ENCODE results near the gene P2RX1. TPM values are rescaled to one million over a fixed set of nuclear protein-coding genes. Genes with fewer than 3 reads are reported as not detected.

Gene P2RX1
- total RNA-seq, 1 donor from 2014 or later = 0.47 TPM

GRCh38 chr17:3913531-3914311 lies 2.5 kb downstream of the P2RX1 start:
- H3K27me3 Mint-ChIP-seq = no peaks in the 10 kb centered on the region
- H3K9me3 Mint-ChIP-seq = no peaks in the 10 kb centered on the region
- no peak overlapping the region for H3K4me3 Mint-ChIP-seq
- H3K4me1 Mint-ChIP-seq = peaks cover 28% of the 10 kb centered on the region
- peak overlapping the region; percentile 25 for H3K27ac Mint-ChIP-seq
- intact Hi-C loops (cut with micrococcal nuclease) = loop anchor here (1.0 to 10.0 kb wide), 3 partner anchors 51 to 161 kb away; partner anchors contain the start of gene ATP2A3
- no peaks in the 10 kb centered on the region for H3K36me3 Mint-ChIP-seq (ENCODE audit: low read depth)
- peak; percentile 95 for DNase-seq

DNA sequence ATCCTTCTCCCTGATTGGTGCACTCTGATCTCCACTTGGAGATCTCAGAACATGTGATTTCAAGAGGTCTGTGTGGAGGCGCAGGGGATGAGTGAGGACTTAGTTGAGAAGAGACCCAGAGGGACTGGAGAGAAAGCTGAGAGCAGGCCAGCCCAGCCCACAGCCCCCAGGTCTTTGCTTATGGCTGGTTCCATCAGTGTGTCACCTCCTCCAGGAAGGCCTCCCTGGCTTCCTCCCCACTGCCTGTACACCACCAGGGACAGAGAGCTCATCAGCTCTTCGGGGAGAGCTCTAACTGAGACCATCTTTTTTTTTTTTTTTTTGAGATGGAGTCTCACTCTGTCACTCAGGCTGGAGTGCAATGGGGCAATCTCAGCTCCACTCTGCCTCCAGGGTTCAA lies 3.4 kb downstream of the P2RX1 start:
- H3K27me3 Mint-ChIP-seq = no peaks in the 10 kb centered on the region
- intact Hi-C loops (cut with micrococcal nuclease) = loop anchor here (10.0 kb wide), 1 partner anchor 162 kb away; no protein-coding TSS in a partner anchor
- H3K9me3 Mint-ChIP-seq = no peaks in the 10 kb centered on the region
- H3K4me3 Mint-ChIP-seq = no peak overlapping the region
- H3K27ac Mint-ChIP-seq = no peak overlapping the region
- no peaks in the 10 kb centered on the region for H3K36me3 Mint-ChIP-seq (ENCODE audit: low read depth)
- no peak for DNase-seq
- H3K4me1 Mint-ChIP-seq = peaks cover 28% of the 10 kb centered on the region

DNA sequence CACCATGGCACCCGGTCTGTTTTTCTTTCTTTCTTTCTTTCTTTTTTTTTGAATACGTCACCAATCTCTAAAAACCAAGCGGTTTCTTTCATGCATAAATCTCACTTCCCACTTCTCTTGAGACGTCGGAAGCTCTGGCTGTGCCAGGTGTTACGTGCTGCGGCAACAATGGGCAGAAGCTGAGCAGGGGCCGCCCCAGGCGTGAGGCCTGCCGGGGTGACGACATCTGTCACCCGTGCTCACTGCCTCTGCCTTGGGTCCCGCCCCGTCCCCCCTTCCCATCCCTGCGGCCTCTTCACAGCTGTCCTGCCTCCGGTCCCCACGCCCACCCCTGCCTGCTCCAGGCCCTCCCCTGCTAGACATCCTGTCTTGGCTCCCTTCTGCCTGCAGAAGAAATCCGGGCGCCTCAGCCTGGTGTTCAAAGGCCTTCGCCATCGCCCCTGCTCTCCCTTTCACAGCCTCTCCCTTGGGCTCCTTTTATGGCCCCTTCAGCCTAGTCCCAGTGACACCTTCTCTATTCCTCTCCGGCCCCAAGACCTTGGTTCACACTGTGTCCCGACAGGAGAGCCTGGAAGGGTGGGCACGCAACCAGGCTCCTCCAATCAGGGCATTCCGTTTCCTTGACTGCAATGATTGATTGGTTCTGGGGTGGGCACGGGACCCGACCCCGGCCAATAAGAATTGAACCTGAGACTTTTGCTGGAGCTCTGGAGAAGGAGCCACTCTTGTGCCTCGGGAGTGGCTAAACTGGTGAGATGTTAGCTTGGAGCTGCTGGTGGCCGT lies 4.8 kb downstream of the P2RX1 start:
- Mint-ChIP-seq H3K27me3 (no peaks in the 10 kb centered on the region), H3K4me3 (peak overlapping the region; percentile 56), H3K9me3 (no peaks in the 10 kb centered on the region), H3K4me1 (peaks cover 25% of the 10 kb centered on the region), H3K27ac (peak overlapping the region; percentile 90), H3K36me3 (ENCODE audit: low read depth) (no peaks in the 10 kb centered on the region)
- peak; percentile 86 for DNase-seq
- intact Hi-C loops (cut with micrococcal nuclease) = loop anchor here (2.0 to 10.0 kb wide), 2 partner anchors 19 to 163 kb away; partner anchors contain the start of gene CAMKK1

- Mint-ChIP-seq H3K4me1 (peaks cover 22% of the 10 kb centered on the region), H3K27ac (peak overlapping the region; percentile 90), H3K4me3 (peak overlapping the region; percentile 56), H3K27me3 (no peaks in the 10 kb centered on the region), H3K36me3 (ENCODE audit: low read depth) (no peaks in the 10 kb centered on the region), H3K9me3 (no peaks in the 10 kb centered on the region)
- intact Hi-C loops (cut with micrococcal nuclease) = loop anchor here (2.0 to 10.0 kb wide), 2 partner anchors 18 to 164 kb away; partner anchors contain the start of gene CAMKK1
- DNase-seq = no peak
These were observed 5.6 kb downstream of the P2RX1 start for GRCh38 chr17:3910420-3911270.

GRCh38 chr17:3909257-3909656 lies 7.0 kb downstream of the P2RX1 start:
- intact Hi-C loops (cut with micrococcal nuclease) = no loop called here
- Mint-ChIP-seq H3K9me3 (no peaks in the 10 kb centered on the region), H3K4me1 (peaks cover 18% of the 10 kb centered on the region), H3K4me3 (no peak overlapping the region), H3K36me3 (ENCODE audit: low read depth) (no peaks in the 10 kb centered on the region), H3K27ac (no peak overlapping the region), H3K27me3 (no peaks in the 10 kb centered on the region)
- no peak for DNase-seq

DNA sequence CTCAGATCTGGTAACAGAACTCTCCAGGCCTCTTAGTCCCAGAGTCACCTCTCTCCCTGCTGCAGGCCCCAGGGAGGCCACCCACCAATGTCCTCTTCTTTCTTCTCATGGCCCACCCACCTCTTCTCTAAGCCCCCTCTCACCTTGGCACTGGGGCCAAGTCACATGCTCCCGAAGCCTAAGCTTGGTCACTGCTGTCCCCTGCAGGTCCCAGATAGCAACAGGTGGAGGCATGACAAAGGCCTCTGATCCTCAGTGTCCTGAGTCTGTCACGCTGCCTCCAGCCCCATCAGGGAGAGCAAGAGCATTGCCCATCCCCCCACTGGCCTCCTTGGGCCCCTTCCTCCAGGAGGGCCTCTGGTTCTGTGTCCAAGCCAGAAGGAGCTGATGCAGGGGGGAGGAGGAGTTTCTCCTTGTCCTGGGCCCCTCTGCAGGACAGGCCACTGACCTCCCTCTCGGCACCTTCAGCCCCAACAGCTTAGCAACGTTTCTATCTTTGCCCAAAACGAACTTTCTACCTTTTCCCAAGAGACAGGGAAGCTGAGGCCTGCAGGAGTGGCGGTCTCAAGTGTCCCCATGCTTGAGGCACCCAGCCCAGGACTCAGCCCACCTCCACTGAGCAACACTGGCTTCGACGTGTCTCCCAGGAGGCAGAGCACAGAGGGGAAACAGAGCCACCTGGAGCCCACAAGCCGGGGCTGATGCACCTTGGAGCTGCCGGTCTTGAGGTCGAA lies 8.6 kb downstream of the P2RX1 start:
- Mint-ChIP-seq H3K4me1 (peaks cover 10% of the 10 kb centered on the region), H3K36me3 (ENCODE audit: low read depth) (no peaks in the 10 kb centered on the region), H3K4me3 (no peak overlapping the region), H3K9me3 (no peaks in the 10 kb centered on the region), H3K27ac (no peak overlapping the region), H3K27me3 (no peaks in the 10 kb centered on the region)
- intact Hi-C loops (cut with micrococcal nuclease) = no loop called here
- no peak for DNase-seq

GRCh38 chr17:3906881-3907280 lies 9.4 kb downstream of the P2RX1 start:
- H3K27me3 Mint-ChIP-seq = no peaks in the 10 kb centered on the region
- H3K36me3 Mint-ChIP-seq (ENCODE audit: low read depth) = no peaks in the 10 kb centered on the region
- H3K27ac Mint-ChIP-seq = no peak overlapping the region
- no peaks in the 10 kb centered on the region for H3K9me3 Mint-ChIP-seq
- H3K4me3 Mint-ChIP-seq = no peak overlapping the region
- no peak for DNase-seq
- peaks cover 10% of the 10 kb centered on the region for H3K4me1 Mint-ChIP-seq
- intact Hi-C loops (cut with micrococcal nuclease) = no loop called here

- Mint-ChIP-seq H3K27me3 (peaks cover 3% of the 10 kb centered on the region), H3K27ac (no peak overlapping the region), H3K4me1 (no peaks in the 10 kb centered on the region), H3K4me3 (no peak overlapping the region), H3K36me3 (ENCODE audit: low read depth) (no peaks in the 10 kb centered on the region), H3K9me3 (no peaks in the 10 kb centered on the region)
- intact Hi-C loops (cut with micrococcal nuclease) = no loop called here
- no peak for DNase-seq
These were observed 11.2 kb downstream of the P2RX1 start for GRCh38 chr17:3905017-3905520.

DNA sequence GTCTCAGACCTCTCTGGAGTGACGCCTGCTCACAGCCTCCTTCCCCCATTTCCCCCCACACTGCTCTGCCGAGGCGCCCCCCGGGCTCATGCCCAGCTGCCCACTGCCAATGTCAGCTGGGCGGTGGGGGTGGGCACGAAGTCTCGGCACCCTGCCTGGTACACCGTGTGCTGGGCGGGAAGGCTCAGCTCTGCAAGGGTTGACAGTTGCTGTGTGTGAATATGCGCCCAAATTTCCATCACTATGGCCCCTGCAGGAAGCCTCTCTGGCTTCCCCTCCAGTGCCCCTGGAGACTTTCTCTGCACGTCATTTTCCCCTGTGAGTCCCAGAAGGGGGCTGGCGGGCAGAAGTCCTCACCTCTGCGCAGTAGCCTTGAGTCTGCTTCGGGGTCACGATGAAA lies 11.8 kb downstream of the P2RX1 start:
- peaks cover 3% of the 10 kb centered on the region for H3K27me3 Mint-ChIP-seq
- intact Hi-C loops (cut with micrococcal nuclease) = no loop called here
- no peaks in the 10 kb centered on the region for H3K9me3 Mint-ChIP-seq
- H3K4me1 Mint-ChIP-seq = no peaks in the 10 kb centered on the region
- DNase-seq = no peak
- no peaks in the 10 kb centered on the region for H3K36me3 Mint-ChIP-seq (ENCODE audit: low read depth)
- no peak overlapping the region for H3K27ac Mint-ChIP-seq
- no peak overlapping the region for H3K4me3 Mint-ChIP-seq

DNA sequence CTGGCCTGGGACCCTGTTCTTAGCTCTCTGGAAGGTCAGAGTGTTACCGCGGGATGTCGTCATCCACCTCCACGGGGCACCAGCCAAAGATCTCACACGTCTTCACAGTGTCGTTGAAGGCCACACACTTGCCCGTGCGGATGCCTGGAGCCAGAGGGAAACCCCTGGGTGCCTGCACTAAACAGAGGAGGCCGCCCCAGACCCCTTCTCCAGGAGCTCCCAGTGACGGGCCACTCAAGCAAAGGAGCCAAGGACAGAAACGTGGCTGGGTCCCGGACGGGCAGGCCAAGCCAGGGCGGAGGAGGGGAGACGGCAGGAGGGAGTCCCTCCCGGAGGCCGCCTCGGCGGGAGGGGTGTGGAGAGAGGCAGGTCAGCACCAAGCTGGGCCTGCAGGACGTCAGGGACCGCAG lies 12.4 kb downstream of the P2RX1 start:
- intact Hi-C loops (cut with micrococcal nuclease) = no loop called here
- H3K4me3 Mint-ChIP-seq = no peak overlapping the region
- no peak overlapping the region for H3K27ac Mint-ChIP-seq
- no peaks in the 10 kb centered on the region for H3K9me3 Mint-ChIP-seq
- H3K27me3 Mint-ChIP-seq = peaks cover 3% of the 10 kb centered on the region
- no peaks in the 10 kb centered on the region for H3K36me3 Mint-ChIP-seq (ENCODE audit: low read depth)
- no peaks in the 10 kb centered on the region for H3K4me1 Mint-ChIP-seq
- DNase-seq = no peak

DNA sequence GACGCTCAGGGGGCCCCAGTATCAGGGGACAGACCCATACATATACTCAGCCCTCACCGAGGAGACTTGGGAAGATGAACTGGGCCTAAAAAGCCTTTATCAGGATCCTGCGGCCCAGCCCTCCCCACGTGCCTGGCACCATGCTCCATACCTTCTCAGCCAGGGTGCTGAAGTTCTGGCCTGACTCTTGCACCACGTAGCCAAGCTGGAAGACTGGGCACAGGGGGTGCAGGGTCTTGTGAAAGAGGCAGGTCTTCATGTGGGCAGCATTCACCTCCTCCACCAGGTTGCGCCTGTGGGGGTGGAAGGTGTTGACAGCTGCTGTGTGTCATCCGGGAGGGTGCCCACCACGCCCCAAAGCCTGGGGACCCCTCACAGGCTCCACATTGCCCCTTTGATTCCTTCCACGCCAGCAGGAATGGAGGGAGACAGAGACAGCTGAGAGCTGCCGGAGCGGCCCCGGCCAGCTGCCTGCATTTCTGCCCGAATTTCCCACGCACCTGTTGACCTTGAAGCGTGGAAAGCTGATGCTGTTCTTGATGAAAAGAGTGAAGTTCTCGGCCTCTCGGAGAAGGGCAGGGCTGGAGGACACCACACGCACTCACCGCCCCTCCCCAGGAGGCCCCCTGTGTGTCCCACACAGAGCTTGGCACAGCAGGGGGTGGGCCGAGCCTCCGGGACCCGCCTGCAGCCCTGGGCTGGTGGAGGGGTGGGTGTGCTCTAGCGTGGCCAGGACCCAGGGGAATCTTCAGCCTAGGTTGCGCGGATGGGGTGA lies 13.0 kb downstream of the P2RX1 start:
- DNase-seq = no peak
- H3K36me3 Mint-ChIP-seq (ENCODE audit: low read depth) = no peaks in the 10 kb centered on the region
- H3K9me3 Mint-ChIP-seq = no peaks in the 10 kb centered on the region
- H3K27me3 Mint-ChIP-seq = peaks cover 4% of the 10 kb centered on the region
- intact Hi-C loops (cut with micrococcal nuclease) = no loop called here
- no peak overlapping the region for H3K4me3 Mint-ChIP-seq
- H3K4me1 Mint-ChIP-seq = no peaks in the 10 kb centered on the region
- no peak overlapping the region for H3K27ac Mint-ChIP-seq

GRCh38 chr17:3900646-3901045 lies 15.6 kb downstream of the P2RX1 start:
- peaks cover 5% of the 10 kb centered on the region for H3K27me3 Mint-ChIP-seq
- H3K4me3 Mint-ChIP-seq = no peak overlapping the region
- no peak overlapping the region for H3K27ac Mint-ChIP-seq
- DNase-seq = no peak
- H3K36me3 Mint-ChIP-seq (ENCODE audit: low read depth) = no peaks in the 10 kb centered on the region
- H3K4me1 Mint-ChIP-seq = no peaks in the 10 kb centered on the region
- no peaks in the 10 kb centered on the region for H3K9me3 Mint-ChIP-seq
- intact Hi-C loops (cut with micrococcal nuclease) = no loop called here
